Measurements from ENCODE around the gene GIMAP4.
"Not testable (repeated sequence)": the region's sequence is repeated elsewhere in the genome, so short reads cannot be mapped to it uniquely, and the experiment has no call there.

The GIMAP4 gene

GRCh38 chr7:150579979-150580637 is 12.9 kb downstream of the GIMAP4 start:
- not testable (repeated sequence) for H3K4me1 ChIP-seq (ENCODE audit: control insufficient read depth, insufficient read depth, low read length); H3K27ac ChIP-seq (ENCODE audit: low read depth, low read length); H3K27me3 ChIP-seq (ENCODE audit: control insufficient read depth, insufficient read depth, low read length); H3K9ac ChIP-seq (ENCODE audit: low read depth, low read length); H3K4me3 ChIP-seq (ENCODE audit: low read depth, low read length); H3K36me3 ChIP-seq (ENCODE audit: control insufficient read depth, insufficient read depth, low read length)
- peaks cover 12% of the 10 kb centered on the region for H3K9me3 ChIP-seq (ENCODE audit: control insufficient read depth, insufficient read depth, low read length)

- no peak overlapping the region for H3K9ac ChIP-seq (ENCODE audit: low read depth, low read length)
Observed at GRCh38 chr7:150580638-150581394, 13.6 kb downstream of the GIMAP4 start.

GRCh38 chr7:150585199-150585598 is 18.0 kb downstream of the GIMAP4 start:
- no peaks in the 10 kb centered on the region for H3K36me3 ChIP-seq (ENCODE audit: control insufficient read depth, insufficient read depth, low read length)

More at GRCh38 chr7:150580638-150581394, 13.6 kb downstream of the GIMAP4 start:
- H3K27ac ChIP-seq (ENCODE audit: low read depth, low read length), result no peak overlapping the region
- no peaks in the 10 kb centered on the region for H3K4me1 ChIP-seq (ENCODE audit: control insufficient read depth, insufficient read depth, low read length)
- no peaks in the 10 kb centered on the region for H3K36me3 ChIP-seq (ENCODE audit: control insufficient read depth, insufficient read depth, low read length)
- H3K4me3 ChIP-seq (ENCODE audit: low read depth, low read length), result no peak overlapping the region
- no peaks in the 10 kb centered on the region for H3K27me3 ChIP-seq (ENCODE audit: control insufficient read depth, insufficient read depth, low read length)
- peaks cover 12% of the 10 kb centered on the region for H3K9me3 ChIP-seq (ENCODE audit: control insufficient read depth, insufficient read depth, low read length)

GRCh38 chr7:150586068-150586784 is 19.0 kb downstream of the GIMAP4 start:
- H3K4me1 ChIP-seq (ENCODE audit: control insufficient read depth, insufficient read depth, low read length), result no peaks in the 10 kb centered on the region
- H3K36me3 ChIP-seq (ENCODE audit: control insufficient read depth, insufficient read depth, low read length), result no peaks in the 10 kb centered on the region
- no peak overlapping the region for H3K9ac ChIP-seq (ENCODE audit: low read depth, low read length)
- H3K27ac ChIP-seq (ENCODE audit: low read depth, low read length), result no peak overlapping the region
- no peak overlapping the region for H3K4me3 ChIP-seq (ENCODE audit: low read depth, low read length)
- no peaks in the 10 kb centered on the region for H3K27me3 ChIP-seq (ENCODE audit: control insufficient read depth, insufficient read depth, low read length)
- 0 out of 2 replicates have a peak, but pooled peaks cover 3% of the 10 kb centered on the region for H3K9me3 ChIP-seq (ENCODE audit: control insufficient read depth, insufficient read depth, low read length)

More at GRCh38 chr7:150585199-150585598, 18.0 kb downstream of the GIMAP4 start:
- H3K4me1 ChIP-seq (ENCODE audit: control insufficient read depth, insufficient read depth, low read length), result no peaks in the 10 kb centered on the region
- no peak overlapping the region for H3K9ac ChIP-seq (ENCODE audit: low read depth, low read length)
- no peak overlapping the region for H3K27ac ChIP-seq (ENCODE audit: low read depth, low read length)
- H3K9me3 ChIP-seq (ENCODE audit: control insufficient read depth, insufficient read depth, low read length), result peaks cover 12% of the 10 kb centered on the region
- H3K27me3 ChIP-seq (ENCODE audit: control insufficient read depth, insufficient read depth, low read length), result no peaks in the 10 kb centered on the region
- H3K4me3 ChIP-seq (ENCODE audit: low read depth, low read length), result no peak overlapping the region

GRCh38 chr7:150586785-150587152 is 19.6 kb downstream of the GIMAP4 start:
- Histone ChIP-seq H3K27me3 (ENCODE audit: control insufficient read depth, insufficient read depth, low read length) (no peaks in the 10 kb centered on the region), H3K27ac (ENCODE audit: low read depth, low read length) (no peak overlapping the region), H3K9ac (ENCODE audit: low read depth, low read length) (no peak overlapping the region), H3K36me3 (ENCODE audit: control insufficient read depth, insufficient read depth, low read length) (no peaks in the 10 kb centered on the region), H3K9me3 (ENCODE audit: control insufficient read depth, insufficient read depth, low read length) (no peaks in the 10 kb centered on the region), H3K4me3 (ENCODE audit: low read depth, low read length) (no peak overlapping the region), H3K4me1 (ENCODE audit: control insufficient read depth, insufficient read depth, low read length) (no peaks in the 10 kb centered on the region)

- no peak overlapping the region for H3K4me3 ChIP-seq (ENCODE audit: low read depth, low read length)
- H3K36me3 ChIP-seq (ENCODE audit: control insufficient read depth, insufficient read depth, low read length), result no peaks in the 10 kb centered on the region
- H3K9me3 ChIP-seq (ENCODE audit: control insufficient read depth, insufficient read depth, low read length), result no peaks in the 10 kb centered on the region
- no peaks in the 10 kb centered on the region for H3K27me3 ChIP-seq (ENCODE audit: control insufficient read depth, insufficient read depth, low read length)
- H3K9ac ChIP-seq (ENCODE audit: low read depth, low read length), result no peak overlapping the region
- no peaks in the 10 kb centered on the region for H3K4me1 ChIP-seq (ENCODE audit: control insufficient read depth, insufficient read depth, low read length)
- H3K27ac ChIP-seq (ENCODE audit: low read depth, low read length), result no peak overlapping the region
Observed at GRCh38 chr7:150587551-150587950, 20.4 kb downstream of the GIMAP4 start.

- no peak overlapping the region for H3K27ac ChIP-seq (ENCODE audit: low read depth, low read length)
- no peaks in the 10 kb centered on the region for H3K4me1 ChIP-seq (ENCODE audit: control insufficient read depth, insufficient read depth, low read length)
- peaks cover 27% of the 10 kb centered on the region for H3K9me3 ChIP-seq (ENCODE audit: control insufficient read depth, insufficient read depth, low read length)
- no peaks in the 10 kb centered on the region for H3K27me3 ChIP-seq (ENCODE audit: control insufficient read depth, insufficient read depth, low read length)
- H3K36me3 ChIP-seq (ENCODE audit: control insufficient read depth, insufficient read depth, low read length), result no peaks in the 10 kb centered on the region
- no peak overlapping the region for H3K4me3 ChIP-seq (ENCODE audit: low read depth, low read length)
- H3K9ac ChIP-seq (ENCODE audit: low read depth, low read length), result no peak overlapping the region
Observed at GRCh38 chr7:150594805-150595204, 27.6 kb downstream of the GIMAP4 start.

GRCh38 chr7:150595361-150595760 is 28.2 kb downstream of the GIMAP4 start:
- Histone ChIP-seq H3K4me1 (ENCODE audit: control insufficient read depth, insufficient read depth, low read length) (no peaks in the 10 kb centered on the region), H3K4me3 (ENCODE audit: low read depth, low read length) (no peak overlapping the region), H3K27ac (ENCODE audit: low read depth, low read length) (no peak overlapping the region), H3K27me3 (ENCODE audit: control insufficient read depth, insufficient read depth, low read length) (no peaks in the 10 kb centered on the region), H3K36me3 (ENCODE audit: control insufficient read depth, insufficient read depth, low read length) (no peaks in the 10 kb centered on the region), H3K9ac (ENCODE audit: low read depth, low read length) (no peak overlapping the region), H3K9me3 (ENCODE audit: control insufficient read depth, insufficient read depth, low read length) (peaks cover 27% of the 10 kb centered on the region)

GRCh38 chr7:150603600-150603999 is 36.4 kb downstream of the GIMAP4 start:
- not testable (repeated sequence) for H3K27ac ChIP-seq (ENCODE audit: low read depth, low read length); H3K36me3 ChIP-seq (ENCODE audit: control insufficient read depth, insufficient read depth, low read length); H3K9ac ChIP-seq (ENCODE audit: low read depth, low read length); H3K4me3 ChIP-seq (ENCODE audit: low read depth, low read length); H3K27me3 ChIP-seq (ENCODE audit: control insufficient read depth, insufficient read depth, low read length); H3K4me1 ChIP-seq (ENCODE audit: control insufficient read depth, insufficient read depth, low read length); H3K9me3 ChIP-seq (ENCODE audit: control insufficient read depth, insufficient read depth, low read length)

- Histone ChIP-seq H3K4me1 (ENCODE audit: control insufficient read depth, insufficient read depth, low read length) (no peaks in the 10 kb centered on the region), H3K27ac (ENCODE audit: low read depth, low read length) (no peak overlapping the region), H3K36me3 (ENCODE audit: control insufficient read depth, insufficient read depth, low read length) (no peaks in the 10 kb centered on the region), H3K9me3 (ENCODE audit: control insufficient read depth, insufficient read depth, low read length) (peaks cover 9% of the 10 kb centered on the region), H3K9ac (ENCODE audit: low read depth, low read length) (no peak overlapping the region), H3K27me3 (ENCODE audit: control insufficient read depth, insufficient read depth, low read length) (no peaks in the 10 kb centered on the region), H3K4me3 (ENCODE audit: low read depth, low read length) (no peak overlapping the region)
Observed at GRCh38 chr7:150610233-150610632, 43.0 kb downstream of the GIMAP4 start.

GRCh38 chr7:150612925-150613324 is 45.7 kb downstream of the GIMAP4 start:
- Histone ChIP-seq H3K4me1 (ENCODE audit: control insufficient read depth, insufficient read depth, low read length) (no peaks in the 10 kb centered on the region), H3K27me3 (ENCODE audit: control insufficient read depth, insufficient read depth, low read length) (no peaks in the 10 kb centered on the region), H3K9me3 (ENCODE audit: control insufficient read depth, insufficient read depth, low read length) (peaks cover 5% of the 10 kb centered on the region), H3K27ac (ENCODE audit: low read depth, low read length) (no peak overlapping the region), H3K36me3 (ENCODE audit: control insufficient read depth, insufficient read depth, low read length) (no peaks in the 10 kb centered on the region), H3K9ac (ENCODE audit: low read depth, low read length) (no peak overlapping the region), H3K4me3 (ENCODE audit: low read depth, low read length) (no peak overlapping the region)
